H9 (cell line): ENCODE results near the gene OXLD1. TPM values are rescaled to one million over a fixed set of nuclear protein-coding genes. Genes with fewer than 3 reads are reported as not detected.

ENCODE experiments used
- DNase-seq: peaks from one replicate; pipeline ENCODE4 v3.0.0-alpha.2; 2017
- H2AFZ ChIP-seq: one replicate; pipeline ENCODE4 v1.6.1; 2013; ENCODE audit warnings: mild to moderate bottlenecking, low read length, control low read depth, moderate library complexity
- H2AK5ac ChIP-seq: 2 replicates; pipeline ENCODE4 v1.6.1; 2013; ENCODE audit warnings: low read length, control low read depth, mixed read lengths; ENCODE audit not compliant: insufficient read length
- H2BK120ac ChIP-seq: one replicate; pipeline ENCODE4 v1.6.1; 2013; ENCODE audit warnings: low read depth, mild to moderate bottlenecking, low read length, control low read depth, inconsistent platforms; ENCODE audit not compliant: poor library complexity, severe bottlenecking
- H2BK12ac ChIP-seq: 2 replicates; pipeline ENCODE4 v1.6.1; 2013; ENCODE audit warnings: low read length, control low read depth, mixed read lengths, low read depth; ENCODE audit not compliant: insufficient read length
- H2BK15ac ChIP-seq: 2 replicates; pipeline ENCODE4 v1.6.1; 2013; ENCODE audit warnings: low read depth, low read length, control low read depth
- H2BK20ac ChIP-seq: one replicate; pipeline ENCODE4 v1.6.1; 2013; ENCODE audit warnings: low read depth, mild to moderate bottlenecking, low read length, control low read depth, inconsistent platforms; ENCODE audit not compliant: poor library complexity, severe bottlenecking
- H2BK5ac ChIP-seq: 2 replicates; pipeline ENCODE4 v1.6.1; 2013; ENCODE audit warnings: low read length, control low read depth, mixed read lengths; ENCODE audit not compliant: insufficient read length
- H3K14ac ChIP-seq: 2 replicates; pipeline ENCODE4 v1.6.1; 2013; ENCODE audit warnings: low read length, control low read depth; ENCODE audit not compliant: insufficient read depth
- H3K18ac ChIP-seq: 2 replicates; pipeline ENCODE4 v1.6.1; 2013; ENCODE audit warnings: low read depth, mild to moderate bottlenecking, mixed read lengths, low read length, control low read depth; ENCODE audit not compliant: insufficient read length
- H3K23ac ChIP-seq: 2 replicates; pipeline ENCODE4 v1.6.1; 2013; ENCODE audit warnings: low read length, control low read depth, mixed read lengths, low read depth; ENCODE audit not compliant: insufficient read length
- H3K23me2 ChIP-seq: 2 replicates; pipeline ENCODE4 v1.6.1; 2013; ENCODE audit warnings: low read depth, mild to moderate bottlenecking, mixed read lengths, low read length, control low read depth; ENCODE audit not compliant: insufficient read length, poor library complexity, severe bottlenecking
- H3K27ac ChIP-seq: 2 replicates; pipeline ENCODE4 v1.5.1; 2013; ENCODE audit warnings: low read length, control low read depth, mixed read lengths, low read depth; ENCODE audit not compliant: insufficient read length
- H3K27me3 ChIP-seq: 2 replicates; pipeline ENCODE4 v1.6.1; 2013; ENCODE audit warnings: low read length, control low read depth, inconsistent platforms; ENCODE audit not compliant: insufficient read depth
- H3K4ac ChIP-seq: 2 replicates; pipeline ENCODE4 v1.6.1; 2013; ENCODE audit warnings: low read depth, mild to moderate bottlenecking, control low read depth, inconsistent platforms, low read length, moderate library complexity
- H3K4me1 ChIP-seq: 2 replicates; pipeline ENCODE4 v1.6.1; 2013; ENCODE audit warnings: low read length, control low read depth, inconsistent platforms; ENCODE audit not compliant: insufficient read depth
- H3K4me2 ChIP-seq: 2 replicates; pipeline ENCODE4 v1.6.1; 2013; ENCODE audit warnings: low read length, control low read depth, mixed read lengths; ENCODE audit not compliant: insufficient read length, insufficient read depth
- H3K56ac ChIP-seq: 2 replicates; pipeline ENCODE4 v1.6.1; 2013; ENCODE audit warnings: low read depth, mild to moderate bottlenecking, mixed read lengths, low read length, control low read depth; ENCODE audit not compliant: insufficient read length
- H3K79me1 ChIP-seq: 2 replicates; pipeline ENCODE4 v1.6.1; 2013; ENCODE audit warnings: low read depth, mild to moderate bottlenecking, moderate library complexity, low read length, control low read depth, inconsistent platforms; ENCODE audit not compliant: insufficient read depth, poor library complexity, severe bottlenecking
- H3K79me2 ChIP-seq: 2 replicates; pipeline ENCODE4 v1.6.1; 2013; ENCODE audit warnings: low read length, control low read depth, inconsistent platforms; ENCODE audit not compliant: insufficient read depth
- H3K9ac ChIP-seq: 2 replicates; pipeline ENCODE4 v1.6.1; 2013; ENCODE audit warnings: low read length, control low read depth, mixed read lengths; ENCODE audit not compliant: insufficient read length; ENCODE audit errors: extremely low read depth
- H3K9me3 ChIP-seq: one replicate; pipeline ENCODE4 v1.6.1; 2013; ENCODE audit warnings: low read depth, low read length, inconsistent platforms; ENCODE audit not compliant: control insufficient read depth
- H3T11ph ChIP-seq: one replicate; pipeline ENCODE4 v1.6.1; 2013; ENCODE audit warnings: mild to moderate bottlenecking, low read length, control low read depth, inconsistent platforms
- H4K20me1 ChIP-seq: one replicate; pipeline ENCODE4 v1.6.1; 2013; ENCODE audit not compliant: control insufficient read depth, insufficient read length, insufficient read depth
- H4K5ac ChIP-seq: 2 replicates; pipeline ENCODE4 v1.6.1; 2013; ENCODE audit warnings: low read depth, mild to moderate bottlenecking, mixed read lengths, low read length, control low read depth; ENCODE audit not compliant: insufficient read length
- H4K8ac ChIP-seq: replicated peaks from 2 replicates; pipeline ENCODE4 v1.6.1; 2013; ENCODE audit warnings: low read length, control low read depth, mixed read lengths, low read depth; ENCODE audit not compliant: insufficient read length
- H4K91ac ChIP-seq: 2 replicates; pipeline ENCODE4 v1.6.1; 2013; ENCODE audit warnings: low read depth, mild to moderate bottlenecking, moderate library complexity, mixed read lengths, low read length, control low read depth; ENCODE audit not compliant: insufficient read length
- H3K27ac Mint-ChIP-seq, 3 experiments: 2 replicates in 2 of 3; 3 replicates in 1 of 3; pipeline ENCODE4 v1.8.0; 2020 to 2021; ENCODE audit warnings: mixed read lengths in 3 of 3, mild to moderate bottlenecking in 1 of 3, moderate library complexity in 1 of 3
- H3K27me3 Mint-ChIP-seq: 2 replicates; pipeline ENCODE4 v1.8.0; 2021; ENCODE audit warnings: low read depth, mild to moderate bottlenecking, moderate library complexity, mixed read lengths
- H3K36me3 Mint-ChIP-seq, 3 experiments: 2 replicates in 2 of 3; 3 replicates in 1 of 3; pipeline ENCODE4 v1.8.0; 2020 to 2021; ENCODE audit warnings: low read depth in 3 of 3, mixed read lengths in 3 of 3; ENCODE audit not compliant: insufficient read depth in 1 of 3
- H3K4me1 Mint-ChIP-seq, 2 experiments: 2 replicates each; pipeline ENCODE4 v1.8.0; 2020; ENCODE audit warnings: mixed read lengths in 2 of 2
- H3K4me3 Mint-ChIP-seq, 2 experiments: 2 replicates in 1 of 2; 3 replicates in 1 of 2; pipeline ENCODE4 v1.8.0; 2020 to 2021; ENCODE audit warnings: mild to moderate bottlenecking in 2 of 2, mixed read lengths in 2 of 2, moderate library complexity in 1 of 2
- H3K9me3 Mint-ChIP-seq, 2 experiments: 2 replicates in 1 of 2; 3 replicates in 1 of 2; pipeline ENCODE4 v1.8.0; 2020; ENCODE audit warnings: mild to moderate bottlenecking in 2 of 2, mixed read lengths in 2 of 2, moderate library complexity in 1 of 2
- WGBS: extraction: QIAGEN DNeasy Blood & Tissue Kit; methylation state at CpG from one replicate; pipeline ENCODE4 v1.1.7; 2013; ENCODE audit warnings: missing lambda C conversion rate, low lambda C conversion rate, mixed read lengths; ENCODE audit not compliant: insufficient read length; ENCODE audit errors: extremely low coverage; 5-methylcytosine and 5-hydroxymethylcytosine counted together
- total RNA-seq: library from RNA; stranded (reverse); gene quantifications from 2 replicates; pipeline ENCODE4 v1.2.1, GENCODE V29; 2021
- TF ChIP-seq, protein P1 (sequence below): fragments of 200-600 bp; sonication (generic); conservative IDR thresholded peaks from 3 replicates; pipeline ENCODE4 v1.8.0; 2021; ENCODE audit warnings: antibody characterized with exemption, mild to moderate bottlenecking

Gene OXLD1
- total RNA-seq, 1 experiment from 2014 or later = 25.0 TPM

DNA sequence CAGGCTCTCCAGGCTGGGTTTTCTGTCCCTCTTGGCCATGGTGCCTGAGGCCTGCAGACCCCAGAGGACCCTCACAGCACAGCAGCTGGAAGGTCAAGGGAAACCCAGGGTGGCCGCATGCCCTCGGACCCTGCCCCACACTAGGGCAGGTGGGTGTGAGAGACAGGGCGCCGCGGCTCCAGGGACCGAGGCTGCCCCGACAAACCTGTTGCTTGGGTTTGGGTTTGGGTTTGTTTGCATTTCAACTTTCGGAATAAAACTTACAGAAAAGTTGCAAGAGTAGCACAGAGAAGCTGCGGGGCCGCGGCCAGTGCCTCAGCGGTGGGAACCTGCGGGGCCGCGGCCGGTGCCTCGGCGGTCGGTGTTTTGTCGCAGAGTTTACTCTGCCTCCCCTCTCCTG lies 25.2 kb upstream of the OXLD1 start:
- no peak for DNase-seq
- Histone ChIP-seq H3T11ph (no peak overlapping the region), H3K4me2 (no peak overlapping the region), H3K79me2 (peaks cover 2% of the 10 kb centered on the region; the same call in 1 of the 2 replicates), H3K4ac (no peak overlapping the region), H2AFZ (no peak overlapping the region), H3K27me3 (no peaks in the 10 kb centered on the region), H3K4me1 (no peaks in the 10 kb centered on the region), H3K27ac (no peak overlapping the region), H3K23ac (no peak overlapping the region), H3K18ac (no peak overlapping the region), H3K23me2 (no peaks in the 10 kb centered on the region), H2BK120ac (no peak overlapping the region), H2BK12ac (no peak overlapping the region), H4K20me1 (no peaks in the 10 kb centered on the region), H4K91ac (no peak overlapping the region), H3K56ac (no peak overlapping the region), H2AK5ac (no peak overlapping the region), H3K79me1 (no peaks in the 10 kb centered on the region), H3K9me3 (no peaks in the 10 kb centered on the region), H4K5ac (no peak overlapping the region), H3K14ac (no peak overlapping the region), H3K9ac (no peak overlapping the region), H2BK20ac (no peak overlapping the region), H2BK15ac (no peak overlapping the region), H2BK5ac (no peak overlapping the region), H4K8ac (no peak overlapping the region)
- no peak overlapping the region for H3K27ac Mint-ChIP-seq
- no peaks in the 10 kb centered on the region for H3K27me3 Mint-ChIP-seq
- TF ChIP-seq, protein P1, sequence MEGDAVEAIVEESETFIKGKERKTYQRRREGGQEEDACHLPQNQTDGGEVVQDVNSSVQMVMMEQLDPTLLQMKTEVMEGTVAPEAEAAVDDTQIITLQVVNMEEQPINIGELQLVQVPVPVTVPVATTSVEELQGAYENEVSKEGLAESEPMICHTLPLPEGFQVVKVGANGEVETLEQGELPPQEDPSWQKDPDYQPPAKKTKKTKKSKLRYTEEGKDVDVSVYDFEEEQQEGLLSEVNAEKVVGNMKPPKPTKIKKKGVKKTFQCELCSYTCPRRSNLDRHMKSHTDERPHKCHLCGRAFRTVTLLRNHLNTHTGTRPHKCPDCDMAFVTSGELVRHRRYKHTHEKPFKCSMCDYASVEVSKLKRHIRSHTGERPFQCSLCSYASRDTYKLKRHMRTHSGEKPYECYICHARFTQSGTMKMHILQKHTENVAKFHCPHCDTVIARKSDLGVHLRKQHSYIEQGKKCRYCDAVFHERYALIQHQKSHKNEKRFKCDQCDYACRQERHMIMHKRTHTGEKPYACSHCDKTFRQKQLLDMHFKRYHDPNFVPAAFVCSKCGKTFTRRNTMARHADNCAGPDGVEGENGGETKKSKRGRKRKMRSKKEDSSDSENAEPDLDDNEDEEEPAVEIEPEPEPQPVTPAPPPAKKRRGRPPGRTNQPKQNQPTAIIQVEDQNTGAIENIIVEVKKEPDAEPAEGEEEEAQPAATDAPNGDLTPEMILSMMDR = no peak
- WGBS = no CpG with 5 or more reads among the region's 20 CpGs
- no peaks in the 10 kb centered on the region for H3K9me3 Mint-ChIP-seq
- no peaks in the 10 kb centered on the region for H3K4me1 Mint-ChIP-seq
- H3K4me3 Mint-ChIP-seq = no peak overlapping the region; a peak in 1 of 5 replicates
- peaks cover 33 to 72% (median 62%) of the 10 kb centered on the region in 3 experiments for H3K36me3 Mint-ChIP-seq
